Fibroblast of skin of left biceps (primary cell): Measurements from ENCODE around the gene CDS1.
A peak's percentile ranks its signal among the peaks of the same experiment; 100 is the strongest.
"Not testable (repeated sequence)": the region's sequence is repeated elsewhere in the genome, so short reads cannot be mapped to it uniquely, and the experiment has no call there.

Source experiments
- DNase-seq, 2 experiments: peaks; one replicate each; pipeline ENCODE4 v3.0.0-alpha.2; 2013; ENCODE audit warnings: low read depth in 2 of 2

CDS1 gene

GRCh38 chr4:84673475-84674240 is 90.7 kb downstream of the CDS1 start:
- peak; percentile 74 to 83 for DNase-seq

- no peak for DNase-seq
Observed at GRCh38 chr4:84677093-84677492, 94.2 kb downstream of the CDS1 start.

GRCh38 chr4:84677995-84678394 is 95.1 kb downstream of the CDS1 start:
- no peak for DNase-seq

DNA sequence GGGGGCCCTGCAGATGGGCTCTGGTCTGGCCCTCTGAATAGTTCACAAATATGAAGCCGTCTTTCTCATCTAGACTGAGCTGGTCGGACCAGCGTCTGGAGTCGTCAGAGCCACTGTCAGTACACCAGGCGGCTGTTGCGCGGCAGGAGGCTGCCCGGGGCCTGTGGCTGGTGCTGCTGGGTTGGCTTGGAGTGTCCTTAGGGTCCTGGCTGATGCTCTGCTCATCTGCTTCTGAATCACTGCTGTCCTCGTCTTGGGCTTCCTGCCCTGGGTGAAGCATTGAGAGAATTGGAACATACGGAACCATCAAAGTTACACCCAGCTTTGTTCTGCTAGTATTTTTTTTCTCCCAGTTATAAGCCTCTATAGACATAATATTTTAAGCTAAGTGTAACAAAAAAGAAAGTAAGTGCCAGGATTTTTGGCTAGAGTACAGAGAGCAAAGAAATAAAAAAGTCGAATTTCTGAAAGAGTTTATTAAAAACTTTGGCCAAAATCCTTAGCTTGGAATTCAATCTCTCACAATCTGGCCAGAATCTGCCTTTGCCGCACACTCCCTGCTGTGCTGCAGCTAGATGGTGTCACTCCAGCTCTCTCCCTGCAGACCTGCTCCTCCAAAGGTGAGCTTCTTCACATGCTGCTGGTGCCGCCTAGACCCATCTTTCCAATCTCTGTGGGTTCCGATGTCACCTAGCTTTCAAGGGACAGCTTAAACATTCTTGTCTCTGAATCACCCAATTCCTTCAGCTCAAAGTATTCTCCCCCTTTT is 96.2 kb downstream of the CDS1 start:
- no peak for DNase-seq

GRCh38 chr4:84680956-84681355 is 98.0 kb downstream of the CDS1 start:
- DNase-seq, result no peak

DNA sequence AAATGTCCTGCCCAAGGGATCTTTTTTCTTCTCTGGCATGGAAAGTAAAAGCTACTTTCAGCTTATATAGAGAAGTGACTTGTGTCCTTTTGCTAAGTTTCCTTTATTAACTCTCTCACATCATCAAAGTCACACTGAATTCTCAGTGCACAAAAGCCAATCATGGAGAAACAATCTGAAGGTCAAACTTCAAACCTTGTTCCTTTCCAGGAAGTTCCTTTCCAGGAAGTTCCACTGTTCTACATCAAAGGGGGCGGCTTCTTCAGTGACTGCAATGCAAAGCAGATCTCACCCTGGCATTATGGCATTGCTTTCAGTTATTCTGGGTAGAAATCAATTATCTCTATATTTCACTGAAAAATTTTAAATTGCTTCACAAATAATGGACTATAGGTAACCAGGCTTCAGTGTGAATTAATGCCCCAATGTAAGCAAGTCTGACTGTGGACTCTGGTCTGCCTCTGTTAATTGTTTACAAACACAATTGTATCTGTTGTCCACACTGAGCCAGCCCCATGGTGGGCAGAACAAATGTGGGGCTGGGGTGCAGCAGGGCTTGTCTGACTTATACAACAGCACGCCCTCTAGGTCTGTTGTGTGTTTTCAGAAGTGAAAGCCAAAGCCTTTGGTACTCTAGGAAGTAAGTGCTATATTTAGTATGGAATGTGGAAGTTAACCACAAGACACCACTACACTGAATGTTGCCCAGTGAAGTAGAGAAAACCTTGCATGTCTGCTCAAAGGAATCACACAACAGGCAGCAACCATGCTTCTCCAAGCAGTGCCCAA is 98.8 kb downstream of the CDS1 start:
- peak; percentile 36 to 41 for DNase-seq

DNA sequence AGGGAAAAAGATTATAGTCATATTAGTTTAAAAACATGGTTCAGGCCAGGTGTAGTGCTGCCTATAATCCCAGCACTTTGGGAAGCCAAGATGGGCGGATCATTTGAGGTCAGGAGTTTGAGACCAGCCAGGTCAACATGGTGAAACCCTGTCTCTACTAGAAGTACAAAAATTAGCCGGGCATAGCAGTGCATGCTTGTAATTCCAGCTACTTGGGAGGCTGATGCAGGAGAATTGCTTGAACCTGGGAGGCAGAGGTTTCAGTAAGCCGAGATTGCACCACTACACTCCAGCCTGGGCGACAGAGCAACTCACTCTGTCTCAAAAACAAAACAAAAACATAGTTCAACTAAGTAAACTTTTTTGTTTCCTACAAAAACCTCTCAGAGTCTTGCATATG is 99.7 kb downstream of the CDS1 start:
- not testable (repeated sequence) for DNase-seq

DNA sequence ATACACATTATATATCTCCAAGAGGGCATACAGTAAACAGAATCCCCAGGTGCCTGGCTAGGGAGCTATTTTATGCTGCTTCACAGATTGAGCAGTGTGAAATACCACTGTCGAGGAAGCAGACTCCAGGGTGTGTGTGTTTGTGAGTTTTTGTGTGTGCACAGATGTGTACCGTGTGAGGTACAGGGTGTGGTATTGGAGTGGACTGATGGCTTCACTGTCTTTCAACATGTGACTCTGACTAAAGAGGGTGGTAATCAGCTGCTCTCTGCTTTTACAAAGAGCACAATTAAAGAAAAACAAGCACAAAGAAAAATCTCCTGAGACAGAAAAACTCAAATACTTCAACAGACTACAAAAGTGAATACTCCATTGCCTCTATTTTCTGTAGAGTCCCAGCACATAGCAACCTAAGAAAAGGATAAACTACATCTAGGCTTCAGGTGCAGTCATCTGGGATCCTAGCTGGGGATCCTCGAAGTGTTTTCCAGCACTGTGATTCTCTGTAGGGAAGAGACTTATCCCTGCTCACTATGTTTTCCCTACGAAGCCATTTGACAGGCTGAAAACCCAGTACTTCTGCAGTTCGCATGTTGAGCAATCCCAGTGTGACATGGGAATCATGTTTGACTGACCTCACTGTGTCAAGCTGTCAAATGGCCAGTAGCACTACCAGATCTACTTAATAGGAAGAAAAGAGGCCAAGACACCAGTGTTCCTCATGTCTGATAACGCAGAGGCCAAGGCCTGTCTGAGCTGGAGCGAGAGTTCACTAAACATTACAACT is 100.3 kb downstream of the CDS1 start:
- no peak for DNase-seq

DNA sequence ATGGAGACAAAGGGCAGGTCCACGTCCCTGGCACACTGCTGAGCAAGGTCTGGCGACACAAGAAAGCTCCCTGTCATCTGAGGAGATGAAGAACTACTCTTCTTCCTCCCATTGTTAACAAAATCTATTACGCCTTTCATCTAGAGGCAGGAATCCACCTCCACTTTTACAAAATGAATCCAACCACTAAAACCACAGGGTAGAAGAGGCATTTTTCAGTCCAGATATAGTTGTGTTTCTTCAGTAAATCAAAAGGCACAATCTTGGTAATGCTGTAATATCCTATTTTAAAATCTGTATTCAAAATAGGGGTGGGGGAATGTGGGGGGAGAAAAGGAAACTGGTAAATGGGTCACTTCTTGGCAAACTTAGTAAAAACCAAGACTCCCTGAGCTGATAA is 101.4 kb downstream of the CDS1 start:
- DNase-seq, result no peak

- no peak for DNase-seq
Observed at GRCh38 chr4:84685105-84685504, 102.2 kb downstream of the CDS1 start.

GRCh38 chr4:84688605-84689004 is 105.7 kb downstream of the CDS1 start:
- DNase-seq, result no peak

- no peak for DNase-seq
Observed at GRCh38 chr4:84689197-84689596, 106.3 kb downstream of the CDS1 start.

DNA sequence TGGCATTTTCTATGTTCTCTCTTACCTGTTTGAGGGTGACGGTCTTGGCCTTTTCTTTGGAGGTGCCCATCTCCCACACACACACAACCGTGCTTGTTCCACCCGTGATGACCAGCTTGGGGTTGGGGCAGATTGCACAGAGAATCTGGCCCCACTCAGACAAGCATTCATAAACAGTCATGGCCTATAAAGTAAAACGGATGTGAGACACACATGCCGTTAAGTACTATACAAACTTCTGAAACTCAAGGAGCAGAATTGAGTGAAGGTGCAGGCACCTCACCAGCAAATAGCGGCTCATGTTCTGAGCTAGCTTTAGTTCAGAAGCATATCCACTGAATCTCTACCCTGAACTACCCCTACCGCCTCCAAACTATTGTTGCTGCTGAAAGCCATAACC is 107.6 kb downstream of the CDS1 start:
- DNase-seq, result no peak

DNA sequence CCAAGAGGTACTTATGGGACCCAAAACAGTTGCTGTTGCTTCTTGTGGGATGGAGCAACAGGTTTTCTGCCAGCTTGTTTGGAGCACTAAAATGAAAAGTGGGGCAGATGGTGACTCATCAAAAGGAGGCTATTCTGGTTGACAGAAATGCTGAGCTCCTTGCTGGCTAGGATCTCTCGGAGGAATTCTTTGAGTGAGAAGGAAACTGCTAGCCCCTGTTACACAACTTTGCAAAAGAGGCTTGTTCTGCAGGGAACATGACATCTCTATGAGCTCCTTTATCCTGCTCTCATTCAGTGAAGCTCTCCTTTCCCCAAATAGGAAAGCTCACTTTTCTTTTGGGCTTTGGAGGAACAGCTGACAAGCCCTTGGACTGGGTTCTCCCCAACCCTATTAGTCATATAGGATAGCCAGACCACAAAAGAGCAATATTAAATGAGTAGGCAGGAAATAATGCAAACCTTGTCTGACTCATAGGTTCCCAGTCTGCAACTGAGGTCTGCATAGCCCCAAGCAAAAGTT is 108.3 kb downstream of the CDS1 start:
- DNase-seq, result peak; percentile 91 to 92

DNA sequence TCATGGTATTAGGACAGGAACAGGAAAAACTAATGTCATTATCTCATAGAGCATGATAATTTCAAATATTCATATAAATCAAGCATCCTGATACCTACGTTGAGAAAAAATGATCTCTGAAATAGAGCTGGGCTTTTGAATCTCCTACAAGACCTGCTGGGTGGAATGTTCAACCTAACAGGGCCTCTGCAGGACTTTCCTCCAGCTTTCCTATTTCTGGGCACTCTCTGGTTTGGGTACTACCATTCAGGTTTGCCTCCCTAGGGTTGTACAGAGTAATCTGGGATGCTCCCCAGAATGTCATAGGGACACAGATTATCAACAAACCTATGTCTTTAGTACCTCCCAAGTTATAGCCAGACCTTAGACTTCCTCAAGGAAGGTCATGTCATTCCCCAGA is 108.9 kb downstream of the CDS1 start:
- no peak for DNase-seq

GRCh38 chr4:84697159-84697558 is 114.2 kb downstream of the CDS1 start:
- no peak for DNase-seq

- DNase-seq, result no peak
Observed at GRCh38 chr4:84697615-84698201, 114.8 kb downstream of the CDS1 start.

DNA sequence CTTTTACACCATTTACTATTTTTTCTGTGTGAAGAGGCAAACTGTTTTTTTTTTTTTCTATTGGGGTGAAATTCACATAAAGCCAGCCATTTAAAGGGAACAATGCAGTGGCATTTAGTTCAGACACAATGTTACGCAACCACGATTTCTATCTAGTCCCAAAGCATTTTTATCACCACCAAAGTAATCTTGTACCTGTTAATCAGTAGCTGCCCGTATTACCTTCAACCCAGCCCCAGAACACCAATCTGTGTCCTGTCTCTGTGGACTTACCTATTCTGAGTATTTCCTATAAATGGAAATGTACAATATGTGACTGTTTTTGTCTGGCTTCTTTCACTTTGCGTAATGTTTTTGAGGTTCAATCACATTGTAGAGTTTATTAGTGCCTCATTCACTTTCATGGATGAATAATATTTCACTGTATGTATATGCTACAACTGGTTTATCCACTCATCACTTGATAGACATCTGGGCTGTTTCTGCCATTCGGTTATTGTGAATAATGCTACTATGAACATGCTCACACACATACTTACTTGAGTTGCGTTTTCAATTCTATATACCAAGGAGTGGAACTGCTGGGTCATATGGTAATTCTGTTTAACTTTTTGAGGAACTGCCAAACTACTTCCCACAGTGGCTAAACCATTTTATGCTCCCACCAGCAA is 116.2 kb downstream of the CDS1 start:
- no peak for DNase-seq
